Ectodermal cell (in vitro differentiated cells): ENCODE results near the gene UVSSA.

Source experiments
- H3K27ac ChIP-seq: 2 replicates; pipeline ENCODE4 v1.7.0; 2013; ENCODE audit warnings: mild to moderate bottlenecking, low read depth, low read length; ENCODE audit not compliant: insufficient read depth, poor library complexity, severe bottlenecking
- H3K27me3 ChIP-seq: 2 replicates; pipeline ENCODE4 v1.7.0; 2013; ENCODE audit warnings: mild to moderate bottlenecking, low read length; ENCODE audit not compliant: insufficient read depth, control insufficient read depth, poor library complexity, severe bottlenecking
- H3K36me3 ChIP-seq: one replicate; pipeline ENCODE4 v1.7.0; 2013; ENCODE audit warnings: low read length; ENCODE audit not compliant: control insufficient read depth, insufficient read depth
- H3K4me1 ChIP-seq: one replicate; pipeline ENCODE4 v1.7.0; 2013; ENCODE audit warnings: low read length; ENCODE audit not compliant: control insufficient read depth, insufficient read depth
- H3K4me3 ChIP-seq: 2 replicates; pipeline ENCODE4 v1.7.0; 2013; ENCODE audit warnings: low read depth, low read length, control low read depth; ENCODE audit not compliant: insufficient read depth
- H3K9me3 ChIP-seq: 2 replicates; pipeline ENCODE4 v1.7.0; 2013; ENCODE audit warnings: mild to moderate bottlenecking, low read length, moderate library complexity; ENCODE audit not compliant: control insufficient read depth
- WGBS, 2 experiments: methylation state at CpG; one replicate each; pipeline ENCODE4 v1.1.7; 2013; ENCODE audit warnings: missing lambda C conversion rate in 2 of 2; 5-methylcytosine and 5-hydroxymethylcytosine counted together

The UVSSA gene

GRCh38 chr4:1410491-1411325, 63.7 kb downstream of the UVSSA start:
- Histone ChIP-seq H3K27ac (no peak overlapping the region), H3K27me3 (peaks cover 92% of the 10 kb centered on the region), H3K36me3 (no peaks in the 10 kb centered on the region), H3K4me1 (no peaks in the 10 kb centered on the region), H3K4me3 (no peak overlapping the region), H3K9me3 (no peaks in the 10 kb centered on the region)
- WGBS, 2 experiments = 19 to 20% methylated on average over 48 of the region's 48 CpGs

DNA sequence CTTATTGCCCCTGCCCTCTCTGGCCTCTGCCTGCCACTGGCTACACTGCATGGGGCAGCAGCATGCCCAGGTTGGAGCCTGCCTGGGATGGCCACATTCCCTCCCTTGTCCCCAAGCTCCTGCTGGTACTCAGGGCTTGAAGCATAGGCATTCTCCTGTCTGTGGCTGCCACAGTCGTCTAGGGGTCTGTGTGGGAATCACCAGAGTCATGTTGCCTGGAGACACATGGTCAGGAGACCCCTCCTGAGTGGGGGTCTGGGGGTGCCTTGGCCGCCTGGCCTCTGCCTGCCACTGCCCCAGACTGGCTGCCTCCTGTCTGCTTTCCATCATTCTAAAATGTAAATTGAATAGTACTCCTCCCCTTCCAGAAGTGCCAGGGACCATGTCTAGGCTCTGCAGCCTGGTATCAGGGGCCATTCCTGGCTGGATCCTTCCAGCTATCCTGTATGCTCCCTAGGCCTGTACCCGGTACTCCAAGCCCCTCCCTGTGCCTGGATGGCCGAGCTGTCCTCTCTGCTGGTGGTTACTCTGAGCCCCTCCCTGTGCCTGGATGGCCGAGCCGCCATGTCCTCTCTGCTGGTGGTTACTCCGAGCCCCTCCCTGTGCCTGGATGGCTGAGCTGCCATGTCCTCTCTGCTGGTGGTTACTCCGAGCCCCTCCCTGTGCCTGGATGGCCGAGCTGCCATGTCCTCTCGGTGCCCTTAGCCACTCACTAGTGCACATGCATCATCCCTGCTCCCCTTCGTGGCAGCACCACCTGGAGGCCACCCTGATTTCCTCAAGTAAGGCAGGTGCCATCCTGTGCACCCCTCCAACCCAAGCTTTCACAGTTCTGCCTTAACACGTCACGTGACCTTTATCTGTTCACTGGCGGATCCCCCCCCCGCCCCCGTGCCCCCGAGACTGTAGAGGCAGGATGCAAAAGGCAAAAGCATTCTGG, 64.7 kb downstream of the UVSSA start:
- 54 to 57% methylated on average over 17 of the region's 17 CpGs for WGBS, 2 experiments
- Histone ChIP-seq H3K27me3 (peaks cover 85% of the 10 kb centered on the region), H3K9me3 (no peaks in the 10 kb centered on the region), H3K4me1 (no peaks in the 10 kb centered on the region), H3K36me3 (no peaks in the 10 kb centered on the region), H3K4me3 (no peak overlapping the region), H3K27ac (no peak overlapping the region)

DNA sequence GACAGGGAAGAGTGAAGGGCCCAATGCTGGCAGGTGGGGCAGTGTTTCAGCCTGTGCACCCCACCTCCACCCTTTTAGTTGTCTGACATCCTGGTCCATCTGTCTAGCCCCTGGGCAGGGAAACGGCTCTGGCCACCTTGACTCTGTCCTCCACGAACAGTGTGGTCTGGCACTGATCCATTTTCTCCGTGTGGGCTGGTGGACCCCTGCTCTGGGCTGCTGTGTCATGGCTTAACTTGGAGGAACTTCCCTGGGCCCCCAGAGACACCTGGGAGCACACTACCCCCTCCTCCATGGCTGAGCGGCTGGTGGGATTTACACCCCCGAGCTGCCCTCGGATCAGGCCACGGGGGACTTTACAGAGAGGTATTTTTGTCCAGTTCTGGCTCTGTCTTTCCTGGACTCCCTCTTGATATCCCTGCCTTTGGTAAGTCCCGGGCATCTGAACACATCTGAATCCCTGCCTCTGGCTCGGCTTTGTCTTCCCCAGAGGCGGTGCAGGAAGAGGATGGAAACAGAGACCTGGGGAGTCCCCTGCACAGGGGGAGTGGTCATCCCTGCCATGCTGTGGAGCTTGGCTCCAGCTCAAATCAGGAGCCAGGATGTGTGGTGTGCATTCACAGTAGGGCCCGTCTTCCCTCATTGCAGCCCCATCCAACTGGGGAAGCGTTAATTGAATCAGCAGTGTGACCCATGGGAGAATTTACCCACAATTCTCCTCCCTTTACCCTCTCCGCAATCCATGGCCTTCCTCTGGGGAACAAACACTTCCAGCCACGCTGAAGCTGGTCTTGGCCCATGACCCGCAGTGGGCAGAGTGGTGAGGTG, 65.6 kb downstream of the UVSSA start:
- no peaks in the 10 kb centered on the region for H3K4me1 ChIP-seq
- H3K4me3 ChIP-seq = no peak overlapping the region
- no peaks in the 10 kb centered on the region for H3K36me3 ChIP-seq
- H3K27ac ChIP-seq = no peak overlapping the region
- no peaks in the 10 kb centered on the region for H3K9me3 ChIP-seq
- H3K27me3 ChIP-seq = peaks cover 79% of the 10 kb centered on the region
- WGBS, 2 experiments = 71 to 72% methylated on average over 15 of the region's 15 CpGs

- H3K36me3 ChIP-seq = no peaks in the 10 kb centered on the region
- WGBS, 2 experiments = 75% methylated on average over 16 of the region's 16 CpGs
- no peak overlapping the region for H3K4me3 ChIP-seq
- H3K4me1 ChIP-seq = no peaks in the 10 kb centered on the region
- peaks cover 73% of the 10 kb centered on the region for H3K27me3 ChIP-seq
- no peak overlapping the region for H3K27ac ChIP-seq
- H3K9me3 ChIP-seq = no peaks in the 10 kb centered on the region
Observed at GRCh38 chr4:1413204-1413663, 66.2 kb downstream of the UVSSA start.

GRCh38 chr4:1413687-1414479, 66.9 kb downstream of the UVSSA start:
- Histone ChIP-seq H3K27ac (no peak overlapping the region), H3K9me3 (no peaks in the 10 kb centered on the region), H3K27me3 (peaks cover 66% of the 10 kb centered on the region), H3K4me3 (no peak overlapping the region), H3K4me1 (no peaks in the 10 kb centered on the region), H3K36me3 (no peaks in the 10 kb centered on the region)
- 42 to 44% methylated on average over 51 to 58 of the region's 77 CpGs for WGBS, 2 experiments

- 77 to 81% methylated on average over 72 to 74 of the region's 75 CpGs for WGBS, 2 experiments
Observed at GRCh38 chr4:1414831-1415680, 68.0 kb downstream of the UVSSA start.

GRCh38 chr4:1415681-1415981, 68.6 kb downstream of the UVSSA start:
- no peaks in the 10 kb centered on the region for H3K36me3 ChIP-seq

More at GRCh38 chr4:1414831-1415680, 68.0 kb downstream of the UVSSA start:
- Histone ChIP-seq H3K36me3 (no peaks in the 10 kb centered on the region), H3K27me3 (peaks cover 54% of the 10 kb centered on the region), H3K4me1 (no peaks in the 10 kb centered on the region), H3K9me3 (no peaks in the 10 kb centered on the region), H3K4me3 (no peak overlapping the region), H3K27ac (no peak overlapping the region)

DNA sequence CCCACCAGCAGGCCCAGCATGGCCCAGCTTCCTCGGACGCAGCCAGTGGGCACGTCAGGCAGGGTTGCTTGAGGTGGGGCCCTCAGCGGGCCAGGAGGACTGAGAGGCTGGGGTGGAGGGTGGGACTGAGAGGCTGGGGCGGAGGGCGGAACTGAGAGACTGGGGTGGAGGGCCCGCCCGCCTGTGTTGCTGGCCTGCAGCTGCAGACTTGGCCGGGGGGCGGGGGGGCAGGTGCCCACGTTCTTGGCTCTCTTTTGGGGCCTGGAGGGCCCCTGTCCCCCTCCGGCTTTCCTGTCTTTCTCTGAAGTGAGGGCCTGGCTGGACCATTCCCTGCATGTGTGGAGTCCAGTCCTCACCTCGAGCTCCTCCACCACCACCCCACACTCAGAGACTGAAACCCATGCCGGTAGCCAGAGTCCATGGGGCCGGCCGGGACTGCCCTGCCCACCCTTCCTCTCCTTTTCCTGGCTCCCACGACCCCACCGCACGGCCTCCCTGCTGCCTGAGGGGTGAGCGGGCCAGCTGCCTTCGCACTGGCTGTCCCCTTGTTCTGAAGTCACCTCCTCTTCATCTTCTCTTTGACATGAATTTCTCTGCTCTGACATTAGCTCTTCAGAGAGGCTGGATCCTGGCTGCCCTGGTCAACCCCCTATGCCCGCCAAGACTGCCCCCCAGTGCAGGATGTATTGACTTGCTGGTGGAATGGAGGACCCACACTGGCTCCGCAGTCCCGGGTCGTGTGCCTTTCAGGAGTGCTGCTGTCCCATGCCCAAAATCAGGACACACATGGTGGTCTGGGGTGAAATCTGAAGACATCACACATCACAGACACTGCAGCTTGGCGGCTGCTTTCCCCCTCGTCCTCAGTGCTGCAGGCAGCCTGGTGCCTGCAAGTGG, 69.3 kb downstream of the UVSSA start:
- no peaks in the 10 kb centered on the region for H3K36me3 ChIP-seq
- no peaks in the 10 kb centered on the region for H3K9me3 ChIP-seq
- H3K4me1 ChIP-seq = no peaks in the 10 kb centered on the region
- no peak overlapping the region for H3K4me3 ChIP-seq
- H3K27me3 ChIP-seq = peaks cover 46% of the 10 kb centered on the region
- no peak overlapping the region for H3K27ac ChIP-seq
- WGBS, 2 experiments = 74 to 76% methylated on average over 27 of the region's 27 CpGs

More at GRCh38 chr4:1415681-1415981, 68.6 kb downstream of the UVSSA start:
- Histone ChIP-seq H3K27me3 (peaks cover 49% of the 10 kb centered on the region), H3K9me3 (no peaks in the 10 kb centered on the region), H3K4me3 (no peak overlapping the region), H3K4me1 (no peaks in the 10 kb centered on the region), H3K27ac (no peak overlapping the region)
- WGBS, 2 experiments = 90 to 92% methylated on average over 11 to 13 of the region's 13 CpGs
